Mesendoderm (in vitro differentiated cells): ENCODE data around the gene KCNQ5.

Source experiments
- DNase-seq: peaks from one replicate; pipeline ENCODE4 v3.0.0; 2013
- H2AK5ac ChIP-seq: 2 replicates; pipeline ENCODE4 v1.6.1; 2013; ENCODE audit warnings: low read length, inconsistent platforms
- H2BK120ac ChIP-seq: 2 replicates; pipeline ENCODE4 v1.6.1; 2013; ENCODE audit warnings: low read depth, mild to moderate bottlenecking, low read length, moderate library complexity, mixed read lengths
- H2BK15ac ChIP-seq: replicated peaks from 2 replicates; pipeline ENCODE4 v1.6.1; 2013; ENCODE audit warnings: low read depth, mild to moderate bottlenecking, moderate library complexity
- H2BK5ac ChIP-seq: 2 replicates; pipeline ENCODE4 v1.6.1; 2013; ENCODE audit warnings: low read length, inconsistent platforms
- H3K18ac ChIP-seq: 2 replicates; pipeline ENCODE4 v1.6.1; 2013; ENCODE audit warnings: mild to moderate bottlenecking, low read length, mixed read lengths
- H3K23ac ChIP-seq: one replicate; pipeline ENCODE4 v1.6.1; 2013; ENCODE audit warnings: low read length
- H3K27ac ChIP-seq: 2 replicates; pipeline ENCODE4 v1.5.1; 2013; ENCODE audit warnings: low read depth, mild to moderate bottlenecking, inconsistent platforms, low read length, moderate library complexity
- H3K27me3 ChIP-seq: 2 replicates; pipeline ENCODE4 v1.6.1; 2013; ENCODE audit warnings: low read length, control low read depth, mild to moderate bottlenecking, inconsistent platforms; ENCODE audit not compliant: insufficient read depth, poor library complexity
- H3K36me3 ChIP-seq: 2 replicates; pipeline ENCODE4 v1.6.1; 2013; ENCODE audit warnings: low read length, inconsistent platforms; ENCODE audit not compliant: control insufficient read depth, insufficient read depth
- H3K4ac ChIP-seq: one replicate; pipeline ENCODE4 v1.6.1; 2013; ENCODE audit warnings: low read depth, mild to moderate bottlenecking, low read length, moderate library complexity
- H3K4me1 ChIP-seq: 2 replicates; pipeline ENCODE4 v1.6.1; 2013; ENCODE audit warnings: low read depth, low read length, inconsistent platforms; ENCODE audit not compliant: control insufficient read depth
- H3K4me2 ChIP-seq: 2 replicates; pipeline ENCODE4 v1.6.1; 2013; ENCODE audit warnings: low read length
- H3K4me3 ChIP-seq: 2 replicates; pipeline ENCODE4 v1.5.1; 2013; ENCODE audit warnings: mild to moderate bottlenecking, low read length
- H3K56ac ChIP-seq: one replicate; pipeline ENCODE4 v1.6.1; 2013; ENCODE audit warnings: low read length
- H3K79me1 ChIP-seq: 2 replicates; pipeline ENCODE4 v1.6.1; 2013; ENCODE audit warnings: low read length, inconsistent platforms
- H3K79me2 ChIP-seq: 2 replicates; pipeline ENCODE4 v1.6.1; 2013; ENCODE audit warnings: mild to moderate bottlenecking, low read length; ENCODE audit not compliant: control insufficient read depth, insufficient read depth
- H3K9ac ChIP-seq: 2 replicates; pipeline ENCODE4 v1.6.1; 2013; ENCODE audit warnings: low read length, inconsistent platforms
- H4K5ac ChIP-seq: one replicate; pipeline ENCODE4 v1.6.1; 2013; ENCODE audit warnings: low read length
- H4K8ac ChIP-seq: one replicate; pipeline ENCODE4 v1.6.1; 2013; ENCODE audit warnings: low read depth, mild to moderate bottlenecking, control low read depth, low read length, moderate library complexity
- WGBS: extraction: QIAGEN DNeasy Blood & Tissue Kit; methylation state at CpG from one replicate; pipeline ENCODE4 v1.1.7; 2013; ENCODE audit warnings: low lambda C conversion rate, missing lambda C conversion rate; ENCODE audit not compliant: insufficient coverage; ENCODE audit errors: extremely low coverage; 5-methylcytosine and 5-hydroxymethylcytosine counted together

KCNQ5 gene

GRCh38 chr6:72987301-72987700, 365.4 kb downstream of the KCNQ5 start:
- H3K4me1 ChIP-seq = no peaks in the 10 kb centered on the region
- H3K18ac ChIP-seq = no peak overlapping the region
- no peak overlapping the region for H3K23ac ChIP-seq
- no peak overlapping the region for H4K8ac ChIP-seq
- H3K27ac ChIP-seq = no peak overlapping the region
- H3K36me3 ChIP-seq = no peaks in the 10 kb centered on the region
- no peak overlapping the region for H2BK120ac ChIP-seq
- no peak overlapping the region for H2BK15ac ChIP-seq
- H3K4ac ChIP-seq = no peak overlapping the region
- no peak for DNase-seq
- no peak overlapping the region for H3K4me2 ChIP-seq
- H2AK5ac ChIP-seq = no peak overlapping the region
- no peak overlapping the region for H4K5ac ChIP-seq
- no peak overlapping the region for H3K56ac ChIP-seq
- H3K79me2 ChIP-seq = no peaks in the 10 kb centered on the region
- H3K79me1 ChIP-seq = no peaks in the 10 kb centered on the region
- no peak overlapping the region for H3K9ac ChIP-seq
- no peak overlapping the region for H3K4me3 ChIP-seq
- no peak overlapping the region for H2BK5ac ChIP-seq
- no peaks in the 10 kb centered on the region for H3K27me3 ChIP-seq
- no CpG with 5 or more reads among the region's 19 CpGs for WGBS

- H4K5ac ChIP-seq = no peak overlapping the region
Measured at GRCh38 chr6:72999995-73000394, 378.1 kb downstream of the KCNQ5 start.

GRCh38 chr6:73000460-73000859, 378.6 kb downstream of the KCNQ5 start:
- H2BK5ac ChIP-seq = no peak overlapping the region
- H3K4me3 ChIP-seq = no peak overlapping the region
- H2BK15ac ChIP-seq = no peak overlapping the region
- no peak overlapping the region for H3K23ac ChIP-seq
- H3K79me1 ChIP-seq = no peaks in the 10 kb centered on the region
- H3K18ac ChIP-seq = no peak overlapping the region
- no peaks in the 10 kb centered on the region for H3K79me2 ChIP-seq
- no peak overlapping the region for H2BK120ac ChIP-seq
- H3K27ac ChIP-seq = no peak overlapping the region
- H3K4ac ChIP-seq = no peak overlapping the region
- H2AK5ac ChIP-seq = no peak overlapping the region
- WGBS = no CpG with 5 or more reads among the region's 3 CpGs
- no peaks in the 10 kb centered on the region for H3K4me1 ChIP-seq
- H4K8ac ChIP-seq = no peak overlapping the region
- no peak overlapping the region for H3K4me2 ChIP-seq
- no peaks in the 10 kb centered on the region for H3K36me3 ChIP-seq
- no peak for DNase-seq
- no peak overlapping the region for H3K56ac ChIP-seq
- H4K5ac ChIP-seq = no peak overlapping the region
- no peaks in the 10 kb centered on the region for H3K27me3 ChIP-seq
- no peak overlapping the region for H3K9ac ChIP-seq

More at GRCh38 chr6:72999995-73000394, 378.1 kb downstream of the KCNQ5 start:
- Histone ChIP-seq H2AK5ac (no peak overlapping the region), H3K27me3 (no peaks in the 10 kb centered on the region), H3K4me3 (no peak overlapping the region), H3K23ac (no peak overlapping the region), H3K4me1 (no peaks in the 10 kb centered on the region), H2BK5ac (no peak overlapping the region), H3K4me2 (no peak overlapping the region), H3K9ac (no peak overlapping the region), H3K4ac (no peak overlapping the region), H3K18ac (no peak overlapping the region), H2BK120ac (no peak overlapping the region), H3K36me3 (no peaks in the 10 kb centered on the region), H3K79me2 (no peaks in the 10 kb centered on the region), H4K8ac (no peak overlapping the region), H3K79me1 (no peaks in the 10 kb centered on the region), H3K56ac (no peak overlapping the region), H3K27ac (no peak overlapping the region), H2BK15ac (no peak overlapping the region)
- no peak for DNase-seq
- WGBS = no CpG with 5 or more reads among the region's 5 CpGs

- H3K4me1 ChIP-seq = no peaks in the 10 kb centered on the region
- H3K27me3 ChIP-seq = no peaks in the 10 kb centered on the region
- H2AK5ac ChIP-seq = no peak overlapping the region
- H3K79me2 ChIP-seq = no peaks in the 10 kb centered on the region
- H3K23ac ChIP-seq = no peak overlapping the region
- no peak overlapping the region for H3K4ac ChIP-seq
- no peak for DNase-seq
- no peak overlapping the region for H4K5ac ChIP-seq
- no peak overlapping the region for H2BK5ac ChIP-seq
- no peak overlapping the region for H2BK15ac ChIP-seq
- H3K4me3 ChIP-seq = no peak overlapping the region
- H3K36me3 ChIP-seq = no peaks in the 10 kb centered on the region
- H3K79me1 ChIP-seq = no peaks in the 10 kb centered on the region
- H3K9ac ChIP-seq = no peak overlapping the region
- H3K56ac ChIP-seq = no peak overlapping the region
- H3K27ac ChIP-seq = no peak overlapping the region
- H4K8ac ChIP-seq = no peak overlapping the region
- no peak overlapping the region for H3K4me2 ChIP-seq
- H2BK120ac ChIP-seq = no peak overlapping the region
- H3K18ac ChIP-seq = no peak overlapping the region
Measured at GRCh38 chr6:73002588-73002987, 380.7 kb downstream of the KCNQ5 start.

GRCh38 chr6:73003302-73003701, 381.4 kb downstream of the KCNQ5 start:
- Histone ChIP-seq H2BK5ac (no peak overlapping the region), H3K27ac (no peak overlapping the region), H3K36me3 (no peaks in the 10 kb centered on the region), H3K4me2 (no peak overlapping the region), H3K4me1 (no peaks in the 10 kb centered on the region), H3K9ac (no peak overlapping the region), H3K18ac (no peak overlapping the region), H3K79me1 (no peaks in the 10 kb centered on the region), H2BK15ac (no peak overlapping the region), H3K4me3 (no peak overlapping the region), H2AK5ac (no peak overlapping the region), H3K23ac (no peak overlapping the region), H3K56ac (no peak overlapping the region), H3K4ac (no peak overlapping the region), H3K79me2 (no peaks in the 10 kb centered on the region), H2BK120ac (no peak overlapping the region), H4K5ac (no peak overlapping the region), H4K8ac (no peak overlapping the region), H3K27me3 (no peaks in the 10 kb centered on the region)
- DNase-seq = peak; percentile 2
- WGBS = no CpG with 5 or more reads among the region's 3 CpGs

- Histone ChIP-seq H4K5ac (no peak overlapping the region), H3K27ac (no peak overlapping the region), H3K79me1 (no peaks in the 10 kb centered on the region), H2BK15ac (no peak overlapping the region), H3K4me1 (no peaks in the 10 kb centered on the region), H3K27me3 (no peaks in the 10 kb centered on the region), H3K4me3 (no peak overlapping the region), H3K79me2 (no peaks in the 10 kb centered on the region), H4K8ac (no peak overlapping the region), H2BK5ac (no peak overlapping the region), H3K23ac (no peak overlapping the region), H2BK120ac (no peak overlapping the region), H3K56ac (no peak overlapping the region), H2AK5ac (no peak overlapping the region), H3K36me3 (no peaks in the 10 kb centered on the region), H3K4me2 (no peak overlapping the region), H3K18ac (no peak overlapping the region), H3K4ac (no peak overlapping the region), H3K9ac (no peak overlapping the region)
- no peak for DNase-seq
Measured at GRCh38 chr6:73004231-73004630, 382.4 kb downstream of the KCNQ5 start.
